Endothelial cell of umbilical vein (primary cell): ENCODE measurements around the gene UBE2U. TPM values are rescaled to one million over a fixed set of nuclear protein-coding genes. Genes with fewer than 3 reads are reported as not detected.

Experiments used
- BruUV-seq: library from RNA; stranded (reverse); fragments of 400-500 nt; replicated peaks from 2 replicates; lab custom pipeline; 2021; lab: Mats Ljungman, UMichigan
- CTCF ChIA-PET: fragments of 300-600, 350-600 bp; sonication (Branson Sonifier 250); formaldehyde crosslinking; loops from one replicate; lab custom pipeline; 2021; ENCODE audit warnings: antibody characterized with exemption, inconsistent platforms; lab: Charles Lee
- POLR2A ChIA-PET: fragments of 300-600, 350-600 bp; sonication (Branson Sonifier 250); formaldehyde crosslinking; loops from one replicate; lab custom pipeline; 2021; ENCODE audit warnings: antibody characterized with exemption, inconsistent platforms; lab: Charles Lee
- DNase-seq: peaks from one replicate; pipeline ENCODE4 v3.0.0-alpha.2; 2011; ENCODE audit warnings: low read depth, low spot score
- FAIRE-seq: peaks from 2 replicates; lab custom pipeline; 2011; peaks lifted over from hg19 to GRCh38; lab: Jason Lieb, UNC
- H2AFZ ChIP-seq: 2 replicates; pipeline ENCODE4 v1.6.0; 2012; ENCODE audit warnings: low read depth, low read length, control low read depth, inconsistent platforms
- H3K27ac ChIP-seq: 2 replicates; pipeline ENCODE4 v1.5.1; 2011; ENCODE audit warnings: low read depth, mild to moderate bottlenecking, control low read depth, low read length, moderate library complexity; ENCODE audit not compliant: insufficient read depth
- H3K27me3 ChIP-seq, 2 experiments: 2 replicates each; pipeline versions ENCODE4 v1.6.0 to v1.6.1; 2011; ENCODE audit warnings: low read length in 2 of 2, mixed read lengths in 1 of 2; ENCODE audit not compliant: control insufficient read depth in 2 of 2, insufficient read depth in 2 of 2
- H3K36me3 ChIP-seq, 2 experiments: 2 replicates in 1 of 2; 3 replicates in 1 of 2; pipeline ENCODE4 v1.5.1; 2011; ENCODE audit warnings: low read length in 2 of 2, mild to moderate bottlenecking in 1 of 2, moderate library complexity in 1 of 2; ENCODE audit not compliant: control insufficient read depth in 2 of 2, insufficient read depth in 2 of 2; ENCODE audit errors: extremely low read depth in 1 of 2
- H3K4me1 ChIP-seq: 3 replicates; pipeline ENCODE4 v1.5.1; 2011; ENCODE audit warnings: mild to moderate bottlenecking, low read length; ENCODE audit not compliant: control insufficient read depth, insufficient read depth; ENCODE audit errors: extremely low read depth
- H3K4me2 ChIP-seq: 2 replicates; pipeline ENCODE4 v1.6.1; 2011; ENCODE audit warnings: low read length, control low read depth, mixed read lengths; ENCODE audit not compliant: insufficient read depth
- H3K4me3 ChIP-seq, 3 experiments: fragments of 200-600 bp in 1 of 3; sonication (generic), shearing (Covaris generic) in 1 of 3; replicated peaks in 1 of 3; 2 replicates each; pipeline ENCODE4 v1.5.1; 2011 to 2016; ENCODE audit warnings: control low read depth in 3 of 3, low read length in 3 of 3, mild to moderate bottlenecking in 2 of 3, inconsistent platforms in 1 of 3, low read depth in 1 of 3, moderate library complexity in 1 of 3; ENCODE audit not compliant: insufficient read depth in 1 of 3
- H3K79me2 ChIP-seq: 2 replicates; pipeline ENCODE4 v1.6.0; 2012; ENCODE audit warnings: low read length, inconsistent platforms; ENCODE audit not compliant: control insufficient read depth, insufficient read depth
- H3K9ac ChIP-seq: replicated peaks from 2 replicates; pipeline ENCODE3; 2011; ENCODE audit warnings: low read length, control low read depth; ENCODE audit not compliant: insufficient read depth; ENCODE audit errors: extremely low read depth
- H3K9me1 ChIP-seq: replicated peaks from 3 replicates; pipeline ENCODE4 v1.6.0; 2011; ENCODE audit warnings: mild to moderate bottlenecking, low read length; ENCODE audit not compliant: control insufficient read depth, insufficient read depth; ENCODE audit errors: extremely low read depth
- H3K9me3 ChIP-seq: replicated peaks from 2 replicates; pipeline ENCODE4 v1.5.1; 2012; ENCODE audit warnings: low read length, inconsistent platforms; ENCODE audit not compliant: control insufficient read depth, insufficient read depth
- H4K20me1 ChIP-seq: replicated peaks from 2 replicates; pipeline ENCODE3; 2011; ENCODE audit warnings: mild to moderate bottlenecking, low read length; ENCODE audit not compliant: control insufficient read depth, insufficient read depth; ENCODE audit errors: extremely low read depth
- CTCF ChIP-seq, 2 donors: IDR thresholded peaks; 1 replicate in 1 of 2; 2 replicates in 1 of 2; pipeline ENCODE4 v1.5.1; 2011; ENCODE audit warnings: low read length in 2 of 2, mild to moderate bottlenecking in 2 of 2, moderate library complexity in 2 of 2, control low read depth in 1 of 2, inconsistent platforms in 1 of 2, low read depth in 1 of 2; ENCODE audit not compliant: insufficient read depth in 1 of 2; ENCODE audit errors: extremely low read depth in 1 of 2
- EZH2 ChIP-seq: IDR thresholded peaks from 2 replicates; pipeline ENCODE4 v1.6.1; 2012; ENCODE audit warnings: borderline replicate concordance, low read depth, mild to moderate bottlenecking, moderate library complexity, low read length, inconsistent platforms; ENCODE audit not compliant: severe bottlenecking
- FOS ChIP-seq: IDR thresholded peaks from 2 replicates; pipeline ENCODE4 v1.6.1; 2011; ENCODE audit warnings: mild to moderate bottlenecking, low read length, moderate library complexity, borderline replicate concordance; ENCODE audit not compliant: insufficient read depth
- GATA2 ChIP-seq: IDR thresholded peaks from 2 replicates; pipeline ENCODE4 v1.7.0; 2011; ENCODE audit warnings: low read depth, mild to moderate bottlenecking, moderate library complexity, mixed read lengths, low read length; ENCODE audit not compliant: insufficient read length, insufficient read depth
- JUN ChIP-seq: IDR thresholded peaks from 2 replicates; pipeline ENCODE4 v1.6.1; 2011; ENCODE audit warnings: borderline replicate concordance, low read depth; ENCODE audit not compliant: insufficient read length, insufficient read depth
- MAX ChIP-seq: IDR thresholded peaks from 2 replicates; pipeline ENCODE4 v1.6.1; 2011; ENCODE audit not compliant: insufficient read depth, insufficient read length
- MYC ChIP-seq: IDR thresholded peaks from one replicate; pipeline ENCODE4 v1.6.1; 2011; ENCODE audit warnings: mild to moderate bottlenecking, low read depth, low read length
- POLR2A ChIP-seq: IDR thresholded peaks from 2 replicates; pipeline ENCODE4 v1.6.1; 2012; ENCODE audit warnings: low read depth, mild to moderate bottlenecking, control low read depth, low read length
- POLR2AphosphoS5 ChIP-seq: IDR thresholded peaks from 2 replicates; pipeline ENCODE4 v1.6.1; 2012; ENCODE audit warnings: low read depth, mild to moderate bottlenecking, control low read depth, low read length, moderate library complexity; ENCODE audit not compliant: insufficient read depth
- dilution Hi-C: fragments of 300-500 bp; cut with MboI; formaldehyde crosslinking; loops from one replicate; pipeline ENCODE4 v1.15.0; 2019; ENCODE audit warnings: low sequenced_read_pairs; ENCODE audit not compliant: extremely low pct_ligation_motif_present
- intact Hi-C: fragments of 100-400 bp; cut with micrococcal nuclease; formaldehyde crosslinking; loops from one replicate; pipeline ENCODE4 v1.10.0; 2022
- polyA plus RNA-seq, 4 experiments: library from polyadenylated mRNA; depleted of rRNA in 3 of 4; stranded (reverse) in 3 of 4; unstranded in 1 of 4; fragments of >200 nt; gene quantifications; 2 replicates each; pipeline versions ENCODE4 v1.2.1 to v1.2.3, GENCODE V29; 2011 to 2012; ENCODE audit warnings: missing spikeins in 1 of 4
- total RNA-seq: library from RNA; stranded (reverse); gene quantifications from 2 replicates; pipeline ENCODE4 v1.2.3, GENCODE V29; 2021

The UBE2U gene
- total and polyA plus RNA-seq, 2 donors (not counting 3 experiments of a cell fraction or from before 2014, with no cell fraction given), result not detected

DNA sequence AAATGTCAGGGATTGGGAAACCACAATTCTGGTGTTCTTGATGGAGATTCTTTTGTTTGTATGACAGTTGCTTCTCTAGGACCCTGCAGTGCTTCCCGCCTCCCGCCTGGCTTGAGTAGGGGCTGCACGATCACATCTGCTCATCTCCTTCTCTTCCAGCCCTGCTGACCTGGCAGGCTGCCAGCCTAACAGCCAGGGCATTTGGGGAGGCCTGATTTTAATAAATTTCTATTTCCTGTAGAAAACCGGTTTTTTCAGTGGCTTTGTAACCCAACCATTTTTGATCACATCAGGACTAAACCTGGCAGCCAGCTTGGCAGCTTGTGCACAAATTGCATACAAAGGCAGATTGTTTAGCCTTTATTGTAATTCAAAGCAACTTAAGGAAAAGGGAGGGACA is 78.9 kb downstream of the UBE2U start:
- FAIRE-seq, result no peak
- BruUV-seq, result no TSS peak
- DNase-seq, result no peak
- TF ChIP-seq CTCF (IDR thresholded peaks at IDR 0.05; ENCODE audit: extremely low read depth in 1 of 2, insufficient read depth in 1 of 2, low read depth in 1 of 2, low read length in 2 of 2), result no peak
- no peak for TF ChIP-seq MAX
- no peak for TF ChIP-seq FOS
- POLR2A ChIA-PET, result no interaction called here
- no peak overlapping the region for H3K27ac ChIP-seq
- no peaks in the 10 kb centered on the region for H3K27me3 ChIP-seq
- no peaks in the 10 kb centered on the region for H3K4me1 ChIP-seq
- H3K36me3 ChIP-seq, result no peaks in the 10 kb centered on the region
- intact Hi-C loops, result no loop called here
- H2AFZ ChIP-seq, result no peak overlapping the region
- CTCF ChIA-PET, result no interaction called here
- no peaks in the 10 kb centered on the region for H4K20me1 ChIP-seq
- no peaks in the 10 kb centered on the region for H3K9me3 ChIP-seq
- H3K79me2 ChIP-seq, result no peaks in the 10 kb centered on the region
- H3K9ac ChIP-seq, result no peak overlapping the region
- H3K4me2 ChIP-seq, result no peak overlapping the region
- dilution Hi-C loops, result no loop called here
- no peak overlapping the region for H3K4me3 ChIP-seq
- no peaks in the 10 kb centered on the region for H3K9me1 ChIP-seq

- intact Hi-C loops, result no loop called here
- no peak overlapping the region for H3K4me2 ChIP-seq
- no peaks in the 10 kb centered on the region for H3K79me2 ChIP-seq
- no TSS peak for BruUV-seq
- H3K4me1 ChIP-seq, result peaks cover 12% of the 10 kb centered on the region
- ChIA-PET CTCF (interaction anchor here (1.3 to 1.4 kb wide), 3 partner anchors 15 to 231 kb away, joined by 3 read pairs; no protein-coding TSS in a partner anchor), POLR2A (no interaction called here)
- no peaks in the 10 kb centered on the region for H3K9me1 ChIP-seq
- TF ChIP-seq MYC (no peak), POLR2AphosphoS5 (no peak), JUN (no peak), MAX (no peak), FOS (no peak), CTCF (IDR thresholded peaks at IDR 0.05; ENCODE audit: extremely low read depth in 1 of 2, insufficient read depth in 1 of 2, low read depth in 1 of 2, low read length in 2 of 2) (no peak), GATA2 (no peak), POLR2A (no peak), EZH2 (no peak)
- H3K27ac ChIP-seq, result no peak overlapping the region
- dilution Hi-C loops, result no loop called here
- no peak overlapping the region for H2AFZ ChIP-seq
- no peak for FAIRE-seq
- H4K20me1 ChIP-seq, result no peaks in the 10 kb centered on the region
- no peak overlapping the region for H3K4me3 ChIP-seq
- no peak overlapping the region for H3K9ac ChIP-seq
- DNase-seq, result no peak
- H3K9me3 ChIP-seq, result no peaks in the 10 kb centered on the region
- no peaks in the 10 kb centered on the region for H3K36me3 ChIP-seq
- no peaks in the 10 kb centered on the region for H3K27me3 ChIP-seq
Measured at GRCh38 chr1:64287071-64287470, 83.6 kb downstream of the UBE2U start.
